Fibroblast of mammary gland (primary cell): ENCODE measurements around the gene RABGAP1L.
A peak's percentile ranks its signal among the peaks of the same experiment; 100 is the strongest.
"Not testable (repeated sequence)": the region's sequence is repeated elsewhere in the genome, so short reads cannot be mapped to it uniquely, and the experiment has no call there.

Experiments used
- DNase-seq: peaks from one replicate; pipeline ENCODE4 v3.0.0-alpha.2; 2010; ENCODE audit warnings: low read depth
- H3K4me3 ChIP-seq: 2 replicates; pipeline ENCODE4 v1.5.1; 2011; ENCODE audit warnings: low read depth, mild to moderate bottlenecking, low read length, moderate library complexity; ENCODE audit not compliant: control insufficient read depth
- TF ChIP-seq, protein P1 (sequence below): conservative IDR thresholded peaks from 2 replicates; pipeline ENCODE4 v1.5.1; 2011; ENCODE audit warnings: low read depth, low read length, inconsistent platforms; ENCODE audit not compliant: control insufficient read depth, insufficient read depth

RABGAP1L gene

DNA sequence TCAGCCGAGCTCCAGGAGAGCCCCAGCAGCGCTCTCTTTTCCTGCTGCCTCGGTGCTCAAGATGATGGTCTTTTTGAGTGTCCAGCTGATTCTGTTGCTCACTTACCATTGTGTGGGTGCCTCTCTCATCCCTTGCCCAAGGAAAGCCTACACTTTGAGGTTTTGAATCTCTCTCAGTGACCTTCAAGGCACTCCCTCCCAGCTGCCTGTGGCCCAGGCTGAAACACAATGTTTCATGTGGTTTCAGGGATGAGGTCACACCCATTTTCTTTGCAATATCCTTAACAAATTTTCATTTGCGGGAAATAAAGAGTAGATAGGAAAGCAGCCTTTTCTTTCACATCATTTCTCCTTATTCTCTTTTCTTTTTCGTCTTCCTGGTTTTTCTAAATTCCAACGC is 876.5 kb downstream of the RABGAP1L start:
- H3K4me3 ChIP-seq: no peak overlapping the region
- TF ChIP-seq, protein P1, sequence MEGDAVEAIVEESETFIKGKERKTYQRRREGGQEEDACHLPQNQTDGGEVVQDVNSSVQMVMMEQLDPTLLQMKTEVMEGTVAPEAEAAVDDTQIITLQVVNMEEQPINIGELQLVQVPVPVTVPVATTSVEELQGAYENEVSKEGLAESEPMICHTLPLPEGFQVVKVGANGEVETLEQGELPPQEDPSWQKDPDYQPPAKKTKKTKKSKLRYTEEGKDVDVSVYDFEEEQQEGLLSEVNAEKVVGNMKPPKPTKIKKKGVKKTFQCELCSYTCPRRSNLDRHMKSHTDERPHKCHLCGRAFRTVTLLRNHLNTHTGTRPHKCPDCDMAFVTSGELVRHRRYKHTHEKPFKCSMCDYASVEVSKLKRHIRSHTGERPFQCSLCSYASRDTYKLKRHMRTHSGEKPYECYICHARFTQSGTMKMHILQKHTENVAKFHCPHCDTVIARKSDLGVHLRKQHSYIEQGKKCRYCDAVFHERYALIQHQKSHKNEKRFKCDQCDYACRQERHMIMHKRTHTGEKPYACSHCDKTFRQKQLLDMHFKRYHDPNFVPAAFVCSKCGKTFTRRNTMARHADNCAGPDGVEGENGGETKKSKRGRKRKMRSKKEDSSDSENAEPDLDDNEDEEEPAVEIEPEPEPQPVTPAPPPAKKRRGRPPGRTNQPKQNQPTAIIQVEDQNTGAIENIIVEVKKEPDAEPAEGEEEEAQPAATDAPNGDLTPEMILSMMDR: no peak
- DNase-seq: peak; percentile 7

GRCh38 chr1:175036476-175036875 is 877.2 kb downstream of the RABGAP1L start:
- DNase-seq: no peak
- TF ChIP-seq, protein P1: no peak
- H3K4me3 ChIP-seq: no peak overlapping the region

- TF ChIP-seq, protein P1: no peak
- H3K4me3 ChIP-seq: no peak overlapping the region
- DNase-seq: no peak
Observed at GRCh38 chr1:175037416-175037815, 878.1 kb downstream of the RABGAP1L start.

- DNase-seq: no peak
- TF ChIP-seq, protein P1: no peak
- no peak overlapping the region for H3K4me3 ChIP-seq
Observed at GRCh38 chr1:175040324-175040879, 881.1 kb downstream of the RABGAP1L start.

- DNase-seq: no peak
- TF ChIP-seq, protein P1: no peak
- H3K4me3 ChIP-seq: no peak overlapping the region
Observed at GRCh38 chr1:175042650-175043049, 883.3 kb downstream of the RABGAP1L start.

DNA sequence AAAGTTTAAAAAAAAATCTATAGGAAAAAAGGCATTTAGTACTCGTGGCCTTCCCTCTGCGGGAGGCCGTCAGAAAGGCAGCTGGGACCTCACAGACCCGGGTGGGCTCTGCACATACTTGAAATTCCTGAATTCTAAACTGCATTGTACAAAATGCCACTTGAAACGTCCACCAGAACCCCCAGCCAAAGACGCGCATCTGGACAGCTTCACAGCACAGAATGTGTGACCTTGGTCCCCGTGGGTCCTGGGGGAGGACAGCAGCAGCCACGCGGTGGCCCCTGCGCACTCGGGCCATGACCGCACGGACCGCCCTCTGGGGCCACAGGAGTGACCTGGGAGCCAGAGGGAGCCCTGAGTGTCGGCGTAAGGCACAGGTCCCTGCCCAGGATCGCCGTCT is 884.5 kb downstream of the RABGAP1L start:
- H3K4me3 ChIP-seq: no peak overlapping the region
- DNase-seq: no peak
- TF ChIP-seq, protein P1: no peak

DNA sequence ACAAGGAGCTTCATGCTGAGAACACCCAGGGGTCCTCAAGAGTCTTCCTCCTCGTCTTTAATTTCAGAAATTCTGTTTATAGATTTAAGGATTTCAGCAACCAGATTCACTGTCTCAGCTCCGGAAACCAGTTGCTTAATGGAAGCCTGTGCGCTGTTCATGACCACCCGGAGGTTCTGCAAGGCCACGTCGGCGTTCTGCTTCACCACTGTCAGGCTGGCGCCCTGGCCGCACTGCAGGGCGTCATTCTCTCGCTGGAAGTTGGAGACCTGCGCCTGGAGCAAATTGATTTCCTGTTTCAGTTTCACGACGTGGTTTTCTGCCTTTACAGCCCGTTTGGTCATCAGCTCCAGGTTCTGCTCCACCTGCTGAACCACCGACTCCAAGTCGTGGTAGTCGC is 885.3 kb downstream of the RABGAP1L start:
- H3K4me3 ChIP-seq, DNase-seq: not testable (repeated sequence)
